Sigmoid colon (tissue), 7 donors: ENCODE results near the gene ARMC12. TPM values are rescaled to one million over a fixed set of nuclear protein-coding genes. Genes with fewer than 3 reads are reported as not detected.

Experiments used
- DNase-seq: peaks from one replicate; pipeline ENCODE4 v3.0.0-alpha.2; 2019
- H3K27ac ChIP-seq, 4 donors: fragments of 200-600 bp; sonication (generic); one replicate each; pipeline ENCODE4 v1.5.1; 2016 to 2019; ENCODE audit warnings: mild to moderate bottlenecking in 1 of 4
- H3K27me3 ChIP-seq, 3 donors: fragments of 200-600 bp; sonication (generic); one replicate each; pipeline ENCODE4 v1.5.1; 2019; ENCODE audit warnings: mild to moderate bottlenecking in 1 of 3
- H3K36me3 ChIP-seq, 4 donors: fragments of 200-600 bp; sonication (generic); one replicate each; pipeline ENCODE4 v1.5.1; 2016 to 2019
- H3K4me1 ChIP-seq, 4 donors: fragments of 200-600 bp; sonication (generic); one replicate each; pipeline ENCODE4 v1.5.1; 2017 to 2019
- H3K4me3 ChIP-seq, 4 donors: fragments of 200-600 bp; sonication (generic); one replicate each; pipeline ENCODE4 v1.5.1; 2017 to 2019; ENCODE audit warnings: mild to moderate bottlenecking in 2 of 4, moderate library complexity in 1 of 4
- H3K9me3 ChIP-seq, 4 donors: fragments of 200-600 bp in 3 of 4; sonication (generic) in 3 of 4; one replicate each; pipeline versions ENCODE4 v1.5.1 to v1.6.1; 2013 to 2019
- EP300 ChIP-seq, 4 donors: sonication (generic); formaldehyde crosslinking; IDR thresholded peaks; one replicate each; pipeline ENCODE4 v1.6.1; 2017; ENCODE audit warnings: antibody characterized with exemption in 4 of 4
- POLR2A ChIP-seq, 2 donors: fragments of 450-650 bp; IDR thresholded peaks; one replicate each; pipeline ENCODE4 v1.6.1; 2016; ENCODE audit warnings: antibody characterized with exemption in 2 of 2, mild to moderate bottlenecking in 2 of 2, moderate library complexity in 2 of 2
- POLR2AphosphoS5 ChIP-seq, 4 donors: sonication (generic); formaldehyde crosslinking; IDR thresholded peaks; one replicate each; pipeline ENCODE4 v1.6.1; 2017; ENCODE audit warnings: antibody characterized with exemption in 4 of 4
- WGBS, 2 donors: extraction: QIAGEN DNeasy Blood & Tissue Kit; methylation state at CpG; one replicate each; pipeline ENCODE4 v1.1.7; 2013; 5-methylcytosine and 5-hydroxymethylcytosine counted together
- intact Hi-C: fragments of 100-400 bp; cut with DNase I; formaldehyde crosslinking; loops from one replicate; pipeline ENCODE4 v1.15.1; 2023
- polyA plus RNA-seq, 3 donors: library from polyadenylated mRNA; stranded (reverse); fragments of 200-250 nt; gene quantifications; one replicate each; pipeline ENCODE4 v1.2.3, GENCODE V29; 2013
- total RNA-seq, 4 donors: library from RNA; depleted of rRNA; stranded (reverse); fragments of >200 nt; gene quantifications; one replicate each; pipeline ENCODE4 v1.1.0, GENCODE V29; 2016
- TF ChIP-seq, protein P1 (sequence below), 4 experiments: fragments of 450-650 bp in 3 of 4; fragments of 200-600 bp in 1 of 4; IDR thresholded peaks; one replicate each; pipeline ENCODE4 v1.5.1; 2016 to 2019; ENCODE audit warnings: antibody characterized with exemption in 4 of 4, mild to moderate bottlenecking in 3 of 4, moderate library complexity in 2 of 4
- donor health status: healthy with polysubstance abuse.
- donor health status: Bipolar disorder and iron deficiency.
- donor health status: healthy.

The ARMC12 gene
- total and polyA plus RNA-seq, 7 donors, result 0.49 to 5.0 (median 0.86) TPM; not detected in 3

DNA sequence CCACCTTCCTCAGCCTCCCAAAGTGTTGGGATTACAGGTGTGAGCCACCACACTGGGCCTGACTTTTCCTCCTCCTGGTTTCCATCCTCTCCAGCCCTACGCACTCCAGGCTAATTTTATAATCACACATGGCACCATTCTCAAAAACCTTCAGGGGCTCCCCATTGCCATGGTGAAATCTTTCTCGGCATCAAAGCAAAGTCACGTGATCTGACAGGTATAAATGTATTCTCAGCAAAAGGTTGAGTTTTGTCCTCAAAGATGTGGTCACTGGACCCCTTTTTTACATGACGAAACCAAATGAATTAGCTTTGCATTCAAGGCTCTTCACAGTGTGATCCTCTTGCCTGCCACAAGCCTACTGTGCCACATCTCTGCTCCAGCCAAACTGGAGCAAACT is 15.5 kb downstream of the ARMC12 start:
- TF ChIP-seq, protein P1, sequence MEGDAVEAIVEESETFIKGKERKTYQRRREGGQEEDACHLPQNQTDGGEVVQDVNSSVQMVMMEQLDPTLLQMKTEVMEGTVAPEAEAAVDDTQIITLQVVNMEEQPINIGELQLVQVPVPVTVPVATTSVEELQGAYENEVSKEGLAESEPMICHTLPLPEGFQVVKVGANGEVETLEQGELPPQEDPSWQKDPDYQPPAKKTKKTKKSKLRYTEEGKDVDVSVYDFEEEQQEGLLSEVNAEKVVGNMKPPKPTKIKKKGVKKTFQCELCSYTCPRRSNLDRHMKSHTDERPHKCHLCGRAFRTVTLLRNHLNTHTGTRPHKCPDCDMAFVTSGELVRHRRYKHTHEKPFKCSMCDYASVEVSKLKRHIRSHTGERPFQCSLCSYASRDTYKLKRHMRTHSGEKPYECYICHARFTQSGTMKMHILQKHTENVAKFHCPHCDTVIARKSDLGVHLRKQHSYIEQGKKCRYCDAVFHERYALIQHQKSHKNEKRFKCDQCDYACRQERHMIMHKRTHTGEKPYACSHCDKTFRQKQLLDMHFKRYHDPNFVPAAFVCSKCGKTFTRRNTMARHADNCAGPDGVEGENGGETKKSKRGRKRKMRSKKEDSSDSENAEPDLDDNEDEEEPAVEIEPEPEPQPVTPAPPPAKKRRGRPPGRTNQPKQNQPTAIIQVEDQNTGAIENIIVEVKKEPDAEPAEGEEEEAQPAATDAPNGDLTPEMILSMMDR (IDR thresholded peaks at IDR 0.05), result no peak
- TF ChIP-seq POLR2AphosphoS5 (IDR thresholded peaks at IDR 0.05) (no peak), POLR2A (IDR thresholded peaks at IDR 0.05) (no peak), EP300 (IDR thresholded peaks at IDR 0.05) (no peak)
- Histone ChIP-seq H3K9me3 (no peaks in the 10 kb centered on the region), H3K36me3 (no peaks in the 10 kb centered on the region), H3K27me3 (no peaks in the 10 kb centered on the region), H3K4me3 (no peak overlapping the region), H3K27ac (no peak overlapping the region), H3K4me1 (no peaks in the 10 kb centered on the region)
- intact Hi-C loops, result no loop called here
- 91 to 96% methylated on average over 4 of the region's 4 CpGs for WGBS, 2 donors
- DNase-seq, result no peak

DNA sequence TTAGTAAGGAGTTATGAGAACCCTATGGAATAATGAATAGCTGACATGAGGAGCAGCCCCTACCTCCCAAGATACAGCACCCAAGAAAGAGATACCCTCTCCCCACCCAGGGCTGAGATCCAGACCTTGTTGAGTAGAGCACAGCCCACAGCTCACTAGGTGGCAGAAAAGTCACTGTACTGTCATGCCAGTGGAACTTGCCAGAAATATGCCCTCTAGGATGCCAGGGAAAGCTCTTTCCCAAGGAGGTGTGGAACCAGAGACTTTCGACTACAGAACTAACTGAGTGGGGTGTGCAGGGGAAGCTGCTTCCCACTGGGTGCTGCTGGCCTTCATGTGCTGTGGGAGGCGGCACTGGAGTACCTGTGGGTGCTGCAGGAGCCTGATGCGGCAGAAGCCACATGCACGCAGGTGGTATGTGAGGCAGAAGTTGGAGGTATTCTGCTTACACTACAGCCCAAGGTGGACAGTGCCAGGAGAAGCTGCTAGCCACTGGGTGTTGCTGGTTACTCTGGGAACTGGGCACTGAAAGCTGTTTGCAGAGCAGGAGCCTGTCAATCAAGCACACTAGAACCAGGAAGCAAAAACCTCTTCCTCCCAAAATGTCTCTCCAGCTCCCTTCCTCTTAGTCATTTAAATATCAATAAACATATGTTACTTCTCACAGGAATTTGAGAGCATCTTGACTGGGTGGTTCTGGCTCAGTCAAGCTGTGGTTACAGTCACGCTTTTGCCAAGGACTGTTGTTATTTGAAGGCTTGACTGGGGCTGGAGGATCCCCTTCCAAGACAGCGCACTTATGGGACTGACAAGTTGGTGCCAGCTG is 17.8 kb downstream of the ARMC12 start:
- no peak for TF ChIP-seq EP300 (IDR thresholded peaks at IDR 0.05)
- no peak for TF ChIP-seq POLR2A (IDR thresholded peaks at IDR 0.05)
- TF ChIP-seq POLR2AphosphoS5 (IDR thresholded peaks at IDR 0.05), result no peak
- TF ChIP-seq, protein P1 (IDR thresholded peaks at IDR 0.05), result no peak
- intact Hi-C loops, result no loop called here
- no peak overlapping the region for H3K4me3 ChIP-seq
- peaks cover 0 to 11% (median 0%) of the 10 kb centered on the region in 3 donors for H3K27me3 ChIP-seq
- no peak overlapping the region for H3K27ac ChIP-seq
- DNase-seq, result no peak
- no peaks in the 10 kb centered on the region for H3K36me3 ChIP-seq
- no peaks in the 10 kb centered on the region for H3K4me1 ChIP-seq
- H3K9me3 ChIP-seq, result no peaks in the 10 kb centered on the region
- 85% methylated on average over 6 of the region's 6 CpGs for WGBS, 2 donors

DNA sequence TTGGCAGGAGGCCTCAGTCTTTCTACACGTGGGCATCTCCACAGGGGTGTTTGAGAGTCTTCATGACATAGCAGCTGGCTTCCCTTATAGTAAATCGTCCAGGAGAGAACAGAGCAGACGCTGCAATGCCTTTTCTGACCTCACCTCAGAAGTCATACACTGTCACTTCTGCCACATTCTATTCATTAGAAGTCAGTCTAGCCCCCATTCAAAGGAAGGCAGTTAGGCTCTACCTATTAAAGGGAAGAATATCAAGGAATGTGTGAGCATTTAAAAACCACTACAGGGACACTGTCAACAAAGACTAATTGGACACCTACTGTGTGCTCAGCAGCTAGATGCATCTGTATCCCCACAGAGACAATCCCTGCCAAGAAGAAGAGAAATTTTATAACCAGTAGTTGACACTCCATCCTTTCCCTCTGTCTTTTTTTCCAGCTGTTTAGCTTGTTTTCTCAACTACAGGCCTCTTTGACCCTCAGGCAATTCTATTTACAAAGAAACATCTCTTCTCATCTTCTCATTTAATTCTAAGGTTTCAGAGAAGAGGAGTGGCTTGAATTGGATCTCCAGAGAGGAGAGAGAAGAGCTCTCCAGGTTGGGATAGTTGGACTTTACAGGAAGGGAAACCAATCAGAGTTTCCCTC is 18.6 kb downstream of the ARMC12 start:
- H3K27ac ChIP-seq, result no peak overlapping the region
- intact Hi-C loops, result no loop called here
- H3K36me3 ChIP-seq, result no peaks in the 10 kb centered on the region
- H3K4me3 ChIP-seq, result no peak overlapping the region
- no peaks in the 10 kb centered on the region for H3K4me1 ChIP-seq
- WGBS, 2 donors, result 61 to 62% methylated on average over 3 of the region's 3 CpGs
- DNase-seq, result no peak
- H3K27me3 ChIP-seq, result peaks cover 0 to 18% (median 0%) of the 10 kb centered on the region in 3 donors
- no peaks in the 10 kb centered on the region for H3K9me3 ChIP-seq
- TF ChIP-seq EP300 (IDR thresholded peaks at IDR 0.05), result no peak
- TF ChIP-seq POLR2AphosphoS5 (IDR thresholded peaks at IDR 0.05), result no peak
- no peak for TF ChIP-seq POLR2A (IDR thresholded peaks at IDR 0.05)
- TF ChIP-seq, protein P1 (IDR thresholded peaks at IDR 0.05), result no peak

DNA sequence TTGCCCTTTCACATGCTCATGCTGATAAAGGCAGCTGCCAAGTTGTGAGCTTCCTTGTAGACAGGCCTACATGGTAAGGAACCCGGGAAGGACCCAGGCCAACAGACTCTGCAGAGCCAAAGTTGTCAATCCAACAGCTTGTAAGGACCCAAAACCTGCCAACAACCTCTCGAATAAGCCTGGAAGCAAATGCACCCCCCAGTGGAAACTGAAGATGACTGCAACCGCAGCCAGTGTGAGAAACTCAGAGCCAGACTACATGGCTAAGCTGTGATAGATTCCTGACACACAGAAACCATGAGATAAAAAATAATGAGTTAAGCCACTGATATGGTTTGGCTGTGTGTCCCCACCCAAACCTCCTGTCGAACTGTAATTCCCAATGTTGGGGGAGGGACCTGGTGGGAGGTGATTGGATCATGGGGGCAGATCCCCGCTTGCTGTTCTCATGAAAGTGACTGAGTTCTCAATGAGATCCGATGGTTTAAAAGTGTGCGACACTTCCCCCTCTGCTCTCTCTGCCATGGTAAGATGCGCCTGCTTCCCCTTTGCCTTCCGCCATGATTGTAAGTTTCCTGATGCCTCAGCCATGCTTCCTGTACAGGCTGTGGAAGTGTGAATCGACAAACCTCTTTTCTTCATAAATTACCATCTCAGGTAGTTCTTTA is 20.8 kb downstream of the ARMC12 start:
- WGBS, 2 donors, result 60 to 67% methylated on average over 10 of the region's 10 CpGs
- no peaks in the 10 kb centered on the region for H3K9me3 ChIP-seq
- TF ChIP-seq EP300 (IDR thresholded peaks at IDR 0.05) (no peak), POLR2AphosphoS5 (IDR thresholded peaks at IDR 0.05) (no peak), POLR2A (IDR thresholded peaks at IDR 0.05) (no peak)
- TF ChIP-seq, protein P1 (IDR thresholded peaks at IDR 0.05), result no peak
- DNase-seq, result no peak
- no peaks in the 10 kb centered on the region for H3K4me1 ChIP-seq
- no peaks in the 10 kb centered on the region for H3K36me3 ChIP-seq
- no peak overlapping the region for H3K27ac ChIP-seq
- peaks cover 0 to 40% (median 18%) of the 10 kb centered on the region in 3 donors for H3K27me3 ChIP-seq
- H3K4me3 ChIP-seq, result no peak overlapping the region
- intact Hi-C loops, result no loop called here
